Astrocyte of the spinal cord (primary cell): ENCODE data around the gene HOXB6.

Experiments used
- DNase-seq: peaks from one replicate; pipeline ENCODE4 v3.0.0; 2011; ENCODE audit warnings: low read depth, low spot score
- H3K4me3 ChIP-seq: 2 replicates; pipeline ENCODE4 v1.5.1; 2011; ENCODE audit warnings: low read depth, mild to moderate bottlenecking, low read length, moderate library complexity
- CTCF ChIP-seq: IDR thresholded peaks from 2 replicates; pipeline ENCODE4 v1.5.1; 2012; ENCODE audit warnings: low read depth, mild to moderate bottlenecking, low read length, inconsistent platforms
- in situ Hi-C: cut with HindIII; loops from 2 replicates; pipeline ENCODE4 v1.10.0; 2017; ENCODE audit warnings: low sequenced_read_pairs

Gene HOXB6

GRCh38 chr17:48593840-48594537 lies 10.8 kb downstream of the HOXB6 start:
- TF ChIP-seq CTCF, result peak; percentile 83
- in situ Hi-C loops, result no loop called here
- H3K4me3 ChIP-seq, result peak overlapping the region; percentile 57
- peak; percentile 97 for DNase-seq

- no peak for TF ChIP-seq CTCF
- peak within 1 kb of the TSS; percentile 77 for H3K4me3 ChIP-seq
- DNase-seq, result no peak
- in situ Hi-C loops, result no loop called here
Observed at GRCh38 chr17:48593126-48593829, 11.5 kb downstream of the HOXB6 start, which contains the start of gene HOXB5. Gene HOXB5, minus strand, starts transcription at chr17:48593779. Its CDS starts 97 bp downstream, at chr17:48593682.

GRCh38 chr17:48592577-48592976 lies 12.2 kb downstream of the HOXB6 start:
- no peak for TF ChIP-seq CTCF
- DNase-seq, result no peak
- H3K4me3 ChIP-seq, result peak overlapping the region; percentile 77
- in situ Hi-C loops, result no loop called here

- no peak for DNase-seq
- H3K4me3 ChIP-seq, result peak overlapping the region; percentile 77
- in situ Hi-C loops, result no loop called here
- TF ChIP-seq CTCF, result no peak
Observed at GRCh38 chr17:48592057-48592514, 12.7 kb downstream of the HOXB6 start.

- in situ Hi-C loops, result no loop called here
- no peak for TF ChIP-seq CTCF
- DNase-seq, result no peak
- H3K4me3 ChIP-seq, result peak overlapping the region; percentile 77
Observed at GRCh38 chr17:48591255-48592056, 13.3 kb downstream of the HOXB6 start.

GRCh38 chr17:48590607-48591161 lies 14.1 kb downstream of the HOXB6 start:
- in situ Hi-C loops, result no loop called here
- no peak for DNase-seq
- peak overlapping the region; percentile 77 for H3K4me3 ChIP-seq
- no peak for TF ChIP-seq CTCF
